CD4-positive, alpha-beta T cell treated with Interleukin-10 for 1 hour (primary cell): Measurements from ENCODE around the gene PLCXD3.
"Not testable (repeated sequence)": the region's sequence is repeated elsewhere in the genome, so short reads cannot be mapped to it uniquely, and the experiment has no call there.

Experiments
- DNase-seq: peaks from one replicate; pipeline ENCODE4 v3.0.0-alpha.2; 2020

Gene PLCXD3

DNA sequence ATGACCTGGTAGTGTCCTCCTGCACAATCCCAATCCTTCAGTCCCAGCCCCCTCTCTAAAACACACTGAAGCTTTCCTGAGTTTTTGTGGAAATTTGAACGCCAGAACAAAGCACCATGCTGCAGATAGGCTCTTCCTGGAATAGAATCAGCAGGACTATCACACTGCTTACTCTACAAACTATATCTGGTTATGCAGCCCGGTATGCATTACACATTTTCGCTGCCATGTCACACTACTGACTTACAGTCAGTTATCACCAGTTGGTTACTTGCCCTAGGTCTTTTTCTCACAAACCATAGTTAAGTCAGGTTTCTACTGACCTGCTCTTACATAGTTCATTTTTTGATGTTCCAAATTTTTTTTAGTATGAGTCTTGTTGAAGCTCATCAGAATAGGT, 24.9 kb downstream of the PLCXD3 start:
- DNase-seq: no peak

DNA sequence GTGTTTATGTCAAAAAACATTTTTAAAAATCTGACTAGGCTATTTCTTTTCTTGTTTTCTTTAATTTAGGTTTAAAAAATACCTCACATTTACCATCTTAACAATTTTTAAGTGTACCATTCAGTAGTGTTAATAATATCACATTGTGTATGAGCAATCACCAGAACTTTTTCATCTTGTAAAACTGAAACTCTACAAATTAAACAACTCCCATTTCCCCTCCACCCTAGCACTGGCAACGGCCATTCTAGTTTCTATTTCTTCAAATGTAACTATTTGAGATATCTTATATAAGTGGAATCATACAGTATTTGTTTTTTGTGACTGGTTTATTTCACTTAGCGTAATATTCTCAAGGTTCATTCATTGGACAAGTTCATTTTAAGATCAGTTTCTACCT, 27.7 kb downstream of the PLCXD3 start:
- DNase-seq: no peak

DNA sequence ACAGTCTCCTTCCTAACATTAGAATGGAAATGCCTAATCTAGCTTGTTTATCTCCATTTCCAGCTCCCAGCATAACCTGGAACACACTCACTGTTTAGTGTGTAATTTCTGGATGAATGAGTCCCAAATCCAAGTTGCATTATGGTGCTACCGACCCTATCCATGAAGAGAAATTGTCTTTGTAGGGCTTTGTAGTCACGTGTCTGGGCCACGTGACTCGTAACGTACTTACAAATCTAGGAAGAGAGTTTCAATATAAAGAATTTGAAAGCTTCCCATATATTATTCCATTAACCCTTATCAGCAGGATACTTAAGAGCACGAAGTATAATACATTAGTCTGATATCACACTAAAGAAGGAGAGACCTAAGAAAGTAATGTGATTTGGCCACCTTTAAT, 28.2 kb downstream of the PLCXD3 start:
- DNase-seq: no peak

DNA sequence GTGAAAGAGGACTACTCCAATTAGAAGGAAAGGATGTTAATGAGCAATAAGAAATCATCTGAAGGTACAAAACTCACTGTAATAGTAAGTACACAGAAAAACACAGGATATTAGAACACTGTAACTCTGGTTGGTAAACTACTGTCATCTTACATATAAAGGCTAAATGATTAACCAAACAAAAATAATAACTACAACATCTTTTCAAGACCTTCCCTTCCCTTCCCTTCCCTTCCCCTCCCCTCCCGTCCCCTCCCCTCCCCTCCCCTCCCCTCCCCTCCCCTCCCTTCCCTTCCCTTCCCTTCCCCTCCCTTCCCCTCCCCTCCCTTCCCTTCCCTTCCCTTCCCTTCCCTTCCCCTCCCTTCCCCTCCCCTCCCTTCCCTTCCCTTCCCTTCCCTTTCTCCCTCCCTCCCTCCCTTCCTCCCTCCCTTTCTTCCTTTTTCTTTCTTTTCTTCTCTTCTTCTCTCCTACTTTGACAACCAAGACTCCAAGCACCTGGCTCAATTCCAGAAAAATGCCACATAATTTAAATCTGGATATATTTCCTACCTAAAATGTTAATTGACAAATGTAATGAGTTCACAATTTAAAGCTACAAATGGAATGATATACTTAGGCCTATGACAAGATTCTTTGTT, 38.7 kb downstream of the PLCXD3 start:
- not testable (repeated sequence) for DNase-seq

DNA sequence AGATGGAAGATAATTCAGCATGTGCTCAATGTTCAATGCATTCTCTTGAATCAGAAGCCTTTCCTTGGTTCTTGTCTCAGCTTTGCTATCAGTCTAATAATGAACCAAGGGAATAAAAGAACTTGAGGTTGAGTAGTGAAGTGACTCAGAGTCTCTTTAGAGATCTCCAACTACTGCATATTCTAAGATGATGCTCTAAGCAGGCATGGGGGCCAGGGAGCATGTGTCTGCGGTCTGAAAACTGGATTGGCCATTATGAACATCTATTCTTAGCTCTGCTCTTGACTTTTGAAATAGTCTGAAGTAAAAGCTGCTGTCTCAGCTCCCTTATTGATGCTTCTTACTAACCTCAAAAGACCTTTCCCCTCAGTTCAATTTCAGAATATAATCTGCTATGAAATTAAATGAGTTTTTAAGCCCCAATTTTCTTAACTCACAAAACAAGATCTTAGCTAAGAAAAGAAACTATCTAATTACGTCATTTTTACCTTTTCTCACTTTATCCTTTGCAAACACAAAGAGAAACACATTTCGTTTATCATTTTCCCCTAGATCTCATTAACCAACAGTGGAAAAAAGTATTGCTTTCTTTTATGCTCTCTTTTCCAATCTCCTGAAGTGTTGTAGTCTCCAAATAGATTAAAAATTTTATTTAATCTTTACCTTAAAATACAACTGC, 44.8 kb downstream of the PLCXD3 start:
- DNase-seq: no peak

DNA sequence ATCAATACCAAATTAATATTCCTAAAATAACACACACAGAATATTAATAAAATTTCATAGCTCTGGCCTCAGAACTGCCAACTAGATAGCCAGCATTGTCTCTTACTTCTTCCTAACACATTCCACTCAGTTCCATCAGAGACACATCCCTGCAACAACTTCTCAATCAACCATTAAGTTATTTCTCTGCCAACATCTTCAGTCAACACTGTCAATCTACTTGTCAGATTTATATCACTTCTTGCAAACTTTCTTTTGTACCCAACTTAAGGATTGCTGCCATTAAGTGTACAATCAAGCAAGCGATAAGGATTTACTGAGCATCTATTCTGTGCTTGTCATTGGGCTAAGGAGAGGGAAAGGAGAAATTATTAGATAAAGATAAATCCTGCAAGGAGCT, 50.8 kb downstream of the PLCXD3 start:
- DNase-seq: no peak

DNA sequence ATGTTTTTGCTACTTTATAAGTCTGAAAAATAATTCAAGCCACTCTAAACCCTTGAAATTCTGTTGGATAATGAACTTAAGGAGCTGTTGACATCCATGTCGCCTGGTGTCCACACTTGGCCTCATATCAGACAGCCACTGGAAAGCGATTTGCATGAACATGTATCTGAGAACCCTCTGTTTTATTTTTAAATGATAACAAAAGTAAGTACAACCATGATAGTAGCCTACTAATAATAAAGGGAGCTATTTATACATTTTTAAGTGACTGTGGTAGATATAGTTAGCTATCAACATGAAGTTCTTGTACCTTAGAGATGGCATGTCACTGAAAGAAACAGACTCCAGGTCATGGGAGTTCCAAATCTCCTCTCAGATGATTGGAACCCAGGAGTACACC, 53.3 kb downstream of the PLCXD3 start:
- no peak for DNase-seq

DNA sequence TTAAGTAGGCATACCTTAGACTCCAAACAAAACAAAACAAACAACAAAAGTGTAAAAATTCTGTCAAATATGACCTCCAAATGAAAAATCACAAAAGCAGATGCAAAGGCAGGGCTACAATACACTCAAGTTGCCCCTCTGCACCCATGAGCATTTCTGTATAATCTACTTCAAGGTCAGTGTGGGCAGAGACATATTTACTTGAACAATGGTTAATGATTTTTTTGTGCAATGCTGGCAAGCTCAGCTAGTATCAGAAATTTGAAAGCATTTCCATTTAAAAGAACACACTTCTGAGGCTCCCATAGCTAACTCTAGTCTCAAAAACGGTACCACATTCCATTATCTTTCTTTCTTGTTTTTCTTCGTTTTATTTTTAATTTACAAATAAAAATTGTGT, 57.9 kb downstream of the PLCXD3 start:
- DNase-seq: no peak

DNA sequence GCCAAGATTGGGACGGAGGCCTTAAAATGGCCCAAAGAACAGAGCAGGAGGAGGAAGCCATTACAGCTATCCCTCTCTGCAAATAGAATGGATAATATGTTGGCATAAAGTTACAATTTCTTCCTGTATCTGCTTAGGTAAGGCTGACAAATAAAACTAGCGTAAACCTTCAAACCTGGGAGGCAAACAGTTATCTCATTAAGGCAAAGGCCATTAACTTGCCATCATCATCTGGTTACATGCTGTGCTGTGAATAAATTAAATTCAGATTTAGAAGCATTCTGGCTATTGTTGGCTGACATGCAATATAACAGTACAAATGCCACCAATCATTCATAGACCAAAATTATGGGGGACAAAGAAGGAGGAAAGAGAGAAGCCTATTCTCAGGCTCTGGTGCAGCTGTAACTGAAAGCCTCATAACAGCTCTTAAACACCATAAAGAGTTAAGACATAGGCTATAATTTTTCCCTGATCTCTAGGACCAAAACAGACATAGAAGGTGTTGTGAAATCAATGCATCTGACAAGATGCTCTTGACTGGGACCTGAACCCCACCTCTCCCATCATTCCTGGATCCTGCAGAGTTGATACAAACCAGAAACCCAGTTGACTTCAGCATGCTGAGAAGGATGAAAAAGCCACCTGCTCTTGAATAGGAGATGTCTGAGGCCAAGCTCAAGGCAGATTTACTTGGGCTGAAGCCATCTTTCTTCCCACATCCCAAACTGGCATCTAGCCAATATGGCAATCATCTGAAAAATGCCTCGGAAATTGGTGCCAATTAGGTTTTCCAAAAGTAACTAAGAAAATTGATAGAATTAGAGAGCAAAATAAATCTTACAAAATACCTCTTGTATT, 62.5 kb downstream of the PLCXD3 start:
- no peak for DNase-seq

DNA sequence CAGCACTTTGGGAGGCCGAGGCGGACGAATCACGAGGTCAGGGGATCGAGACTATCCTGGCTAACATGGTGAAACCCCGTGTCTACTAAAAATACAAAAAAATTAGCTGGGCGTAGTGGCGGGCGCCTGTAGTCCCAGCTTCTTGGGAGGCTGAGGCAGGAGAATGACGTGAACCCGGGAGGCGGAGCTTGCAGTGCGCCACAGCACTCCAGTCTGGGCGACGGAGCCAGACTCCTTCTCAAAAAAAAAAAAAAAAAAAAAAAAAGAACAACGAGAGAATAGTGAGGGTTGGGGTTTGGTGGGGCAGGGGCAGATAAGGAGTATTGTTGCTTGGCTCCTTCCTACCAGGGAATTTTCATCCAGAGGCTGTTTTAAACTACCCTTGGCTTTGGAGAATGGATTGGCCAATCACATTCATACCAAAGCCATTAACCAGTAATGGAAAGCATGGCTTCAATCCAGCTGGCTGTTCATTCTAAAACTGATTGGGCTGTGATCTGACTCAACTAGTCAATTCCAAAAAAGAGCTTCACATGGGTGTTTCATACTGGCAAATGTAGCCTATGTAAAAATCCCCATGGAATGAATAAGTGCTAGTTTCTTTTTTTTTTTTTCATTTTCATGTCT, 64.4 kb downstream of the PLCXD3 start:
- DNase-seq: no peak

DNA sequence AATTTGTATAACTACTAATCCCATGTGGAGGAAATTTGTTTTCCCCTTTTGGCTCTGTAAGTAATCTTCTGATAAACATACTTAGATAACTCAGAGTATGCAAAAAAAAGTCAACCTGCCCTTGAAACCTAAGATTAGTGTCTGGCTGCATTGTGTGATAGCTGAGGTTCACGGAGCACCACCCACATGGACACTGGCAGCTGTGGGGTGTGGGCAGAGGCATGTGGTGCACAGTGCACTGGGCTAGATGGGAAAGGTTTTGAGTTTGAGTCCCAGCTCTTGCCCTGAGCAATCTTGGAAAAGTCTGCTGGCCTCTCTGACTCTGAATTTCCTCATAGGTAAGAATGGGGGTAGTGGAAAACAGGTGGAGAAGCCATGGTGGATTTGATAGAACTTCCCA, 75.1 kb downstream of the PLCXD3 start:
- no peak for DNase-seq

DNA sequence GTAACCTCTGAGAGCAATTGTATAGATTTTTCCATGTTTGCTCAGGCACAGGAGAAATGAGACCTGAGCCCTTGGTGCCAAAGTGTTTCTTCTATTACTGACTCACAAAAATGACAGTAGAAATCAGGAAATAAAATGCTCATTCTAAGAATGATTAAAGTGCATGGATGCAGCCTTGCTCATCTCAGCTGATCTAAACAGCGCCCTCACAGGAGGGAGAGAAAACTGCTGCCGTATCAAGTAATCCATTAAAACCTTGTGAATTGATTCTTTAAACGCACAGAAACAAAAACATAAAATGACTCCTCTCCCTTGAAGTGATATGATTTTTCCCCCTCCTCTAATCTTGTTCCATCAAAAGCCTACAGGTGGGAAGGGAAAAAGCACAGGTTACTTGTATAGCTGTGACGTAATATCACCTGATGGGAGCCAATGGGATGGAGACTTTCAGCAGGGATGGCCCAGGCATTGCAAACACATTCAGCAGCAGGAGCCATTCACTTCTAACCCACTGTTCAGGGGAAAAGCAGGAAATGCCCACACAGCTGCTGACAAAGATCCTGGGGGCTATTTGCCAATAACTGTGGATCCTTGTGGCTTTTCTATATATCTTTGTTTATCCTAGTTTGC, 76.7 kb downstream of the PLCXD3 start:
- no peak for DNase-seq

DNA sequence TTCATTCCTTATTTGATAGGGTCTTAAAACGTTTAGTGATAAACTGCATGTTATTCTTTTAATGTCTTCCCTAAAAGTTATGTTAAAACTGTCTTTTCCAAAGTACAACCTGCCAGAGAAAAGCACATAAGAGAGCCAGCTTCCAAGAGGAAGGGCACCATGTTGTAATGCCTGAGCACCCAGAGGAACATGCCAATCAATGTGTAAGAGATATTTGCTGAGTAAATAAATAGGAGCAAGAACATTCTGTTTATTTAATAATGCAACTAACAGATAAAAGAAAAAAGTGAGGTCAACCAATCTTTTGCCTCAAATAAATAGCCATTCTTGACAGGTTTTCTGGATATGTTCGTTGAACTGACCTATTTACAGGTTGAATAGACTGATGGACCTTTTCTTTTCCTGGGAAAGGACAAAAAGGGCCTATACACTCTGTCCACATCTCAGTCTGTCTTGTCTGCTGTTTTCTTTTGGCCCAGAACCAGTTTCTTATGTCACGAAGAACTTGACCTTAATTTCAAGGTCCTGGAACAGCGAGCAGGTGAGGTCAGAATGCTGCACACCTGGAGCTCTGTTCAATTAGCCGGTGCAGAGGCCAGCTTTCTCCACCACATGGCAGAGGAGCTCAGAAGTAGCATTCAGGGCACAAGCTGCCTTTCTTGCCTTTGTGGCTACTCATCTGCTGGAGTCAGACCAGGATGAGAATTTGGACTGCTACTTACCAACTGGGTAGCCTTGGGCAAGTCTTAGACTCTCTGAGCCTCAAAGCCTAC, 77.7 kb downstream of the PLCXD3 start:
- DNase-seq: no peak

DNA sequence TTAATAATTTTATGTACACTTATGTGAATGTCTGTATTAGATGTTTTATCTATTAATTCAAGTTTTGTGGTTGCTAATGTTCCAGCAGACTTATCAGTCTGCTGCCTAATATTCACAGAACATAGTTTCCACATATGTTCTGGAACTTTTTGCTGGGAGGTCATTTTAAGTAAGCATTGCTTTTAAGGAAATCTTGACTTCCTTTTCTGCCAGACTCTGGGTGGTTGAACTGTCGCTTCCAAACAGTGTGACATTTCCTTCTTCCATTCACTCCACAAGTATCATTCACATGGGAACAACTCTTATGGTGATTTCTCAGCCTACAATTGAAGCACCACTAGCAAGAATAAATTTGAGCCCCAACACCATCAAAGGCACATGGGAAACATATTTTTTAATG, 82.9 kb downstream of the PLCXD3 start:
- no peak for DNase-seq

DNA sequence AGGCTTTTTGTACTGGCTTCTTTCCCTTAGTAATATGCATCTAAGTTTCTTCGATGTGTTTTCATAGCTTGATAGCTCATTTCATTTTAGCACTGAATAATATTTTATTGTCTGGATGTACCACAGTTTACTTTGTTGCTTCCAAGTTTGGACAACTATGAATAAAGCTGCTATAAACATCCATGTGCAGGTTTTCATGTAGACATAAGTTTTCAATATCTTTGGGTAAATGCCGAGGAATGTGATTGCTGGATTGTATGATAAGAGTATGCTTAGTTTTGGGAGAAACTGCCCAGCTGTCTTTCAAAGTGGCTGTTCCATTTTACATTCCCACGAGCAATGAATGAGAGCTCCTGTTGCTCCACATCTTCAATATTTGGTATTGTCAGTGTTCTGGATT, 84.7 kb downstream of the PLCXD3 start:
- DNase-seq: no peak

DNA sequence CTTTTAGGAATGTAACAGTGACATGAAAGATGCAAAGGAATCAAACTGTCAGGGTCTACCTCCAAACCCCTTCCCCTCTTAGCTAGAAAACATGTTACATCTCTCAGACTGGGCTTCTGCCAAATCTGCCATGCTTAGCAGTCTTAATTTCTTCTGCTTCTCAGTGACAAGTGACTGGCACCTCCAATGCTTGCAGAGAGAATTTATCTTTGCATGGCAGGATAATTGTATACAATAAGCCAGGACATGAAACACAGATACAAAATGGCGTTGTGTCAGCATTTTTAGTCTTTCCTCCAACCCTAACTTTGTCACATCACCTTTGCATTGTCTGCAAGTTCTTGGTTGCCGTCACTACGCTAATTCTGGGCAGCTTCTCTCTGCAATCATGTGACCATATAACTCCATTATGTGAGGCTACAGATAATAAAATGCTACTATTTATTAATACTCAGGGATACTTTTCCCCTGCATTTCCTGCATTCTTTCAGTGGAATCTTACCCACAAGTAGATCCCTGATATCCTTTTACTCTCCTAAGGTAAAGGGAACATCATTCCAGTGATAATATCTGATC, 89.8 kb downstream of the PLCXD3 start:
- DNase-seq: no peak

DNA sequence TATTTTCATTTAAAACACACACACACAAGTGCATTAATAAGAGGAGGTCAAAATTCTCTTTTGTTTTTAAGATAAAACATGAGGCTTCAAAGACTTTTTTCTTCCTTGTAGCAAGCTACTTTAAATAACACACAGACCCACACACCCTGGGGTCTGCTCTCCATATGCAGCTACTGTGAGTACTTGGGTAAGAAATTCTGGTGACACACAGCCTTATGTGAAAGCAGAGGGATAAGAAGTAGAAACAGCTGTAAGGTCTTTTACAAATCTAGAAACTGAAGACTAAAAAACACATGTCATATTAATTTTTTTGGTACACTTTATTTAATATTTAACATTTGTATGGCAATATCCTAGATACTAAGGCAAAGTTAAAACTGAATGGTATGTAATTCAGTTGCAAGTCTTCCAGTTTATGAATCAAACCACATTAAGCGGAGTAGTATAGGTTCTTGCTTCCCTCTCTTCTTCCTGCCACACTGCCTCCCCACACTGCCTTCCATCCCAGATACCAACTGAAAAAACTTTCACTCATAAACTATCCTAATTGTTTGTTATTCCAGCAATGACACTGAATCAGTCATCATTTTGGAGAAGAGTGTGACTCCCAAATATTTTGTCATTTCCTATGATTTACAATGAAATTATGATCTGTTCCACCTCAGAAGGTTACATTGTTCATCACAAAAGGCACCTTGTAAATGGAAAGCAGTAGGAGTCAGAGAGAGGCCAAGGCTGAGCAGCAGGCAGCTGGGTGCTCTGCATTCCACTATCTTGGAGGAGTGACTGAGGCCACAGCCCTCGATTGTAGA, 92.0 kb downstream of the PLCXD3 start:
- DNase-seq: no peak

DNA sequence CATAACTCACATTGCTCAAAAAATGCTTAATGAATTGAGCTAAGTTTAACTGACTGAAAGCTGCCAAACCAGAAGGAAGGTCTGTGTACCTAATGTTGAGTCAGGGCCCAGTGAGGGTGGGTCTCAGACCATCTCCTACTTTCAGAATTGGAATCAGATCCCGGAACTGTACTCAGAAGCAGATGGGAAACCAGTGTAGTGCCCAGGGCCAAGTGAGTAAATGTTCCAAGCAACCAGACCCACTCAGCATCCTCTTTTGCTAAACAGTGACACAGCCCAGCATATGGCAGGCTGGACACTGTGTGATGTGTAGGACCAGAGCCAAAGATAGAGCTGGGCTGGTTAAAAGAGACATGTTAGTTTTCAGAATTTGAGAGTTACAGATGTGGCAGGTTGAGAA, 94.1 kb downstream of the PLCXD3 start:
- no peak for DNase-seq

DNA sequence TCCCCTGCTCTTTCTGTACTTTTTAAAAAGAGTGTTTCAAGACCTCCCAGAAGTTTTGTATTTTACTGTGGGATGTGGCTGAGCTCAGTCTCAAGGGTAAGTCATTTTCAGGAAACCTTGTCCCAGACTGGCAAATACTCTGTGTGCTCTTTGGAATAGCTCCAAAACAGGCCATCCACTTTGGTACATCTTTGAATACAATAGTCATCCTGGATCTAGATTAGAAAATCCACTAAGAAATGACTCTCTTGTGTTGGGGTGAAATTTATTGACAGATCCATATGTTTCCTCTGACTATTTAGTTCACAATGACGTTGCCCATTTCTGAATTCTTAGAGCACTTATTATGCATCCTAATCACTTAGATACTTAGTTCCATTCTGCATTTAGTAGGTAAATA, 95.2 kb downstream of the PLCXD3 start:
- DNase-seq: no peak

DNA sequence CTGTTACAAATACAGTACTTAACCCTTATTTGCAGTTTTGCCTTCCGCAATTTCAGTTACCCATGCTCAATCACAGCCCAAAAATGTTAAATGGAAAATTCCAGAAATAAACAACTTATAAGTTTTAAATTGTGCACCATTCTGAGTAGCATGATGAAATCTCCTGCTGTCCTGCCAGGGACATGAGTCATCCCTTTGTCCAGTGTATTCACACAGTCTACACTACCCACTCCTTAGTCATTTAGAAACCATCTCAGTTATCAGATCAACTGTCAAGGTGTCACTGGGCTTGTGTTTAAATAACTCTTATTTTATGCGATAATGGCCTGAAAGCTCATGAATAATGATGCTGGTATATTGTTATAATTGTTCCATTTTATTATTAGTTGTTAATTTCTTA, 95.8 kb downstream of the PLCXD3 start:
- DNase-seq: no peak

DNA sequence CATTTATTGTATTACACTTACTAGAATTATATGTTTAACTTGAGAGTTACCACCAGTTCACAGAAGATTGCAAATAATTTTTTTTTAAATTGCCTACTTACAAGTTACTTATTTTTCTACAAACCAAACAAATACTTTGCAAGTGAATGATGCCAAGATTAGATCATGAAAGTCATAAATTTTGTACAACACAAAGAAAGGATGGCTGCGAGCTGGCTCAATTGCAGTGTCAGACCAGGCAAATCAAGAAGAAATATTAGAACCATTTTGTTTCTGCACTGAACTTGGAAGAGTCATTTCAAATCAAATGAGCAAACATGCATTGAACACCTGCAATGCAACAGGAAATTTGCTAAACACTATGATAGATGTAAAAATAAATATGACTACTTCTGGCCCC, 97.3 kb downstream of the PLCXD3 start:
- DNase-seq: no peak
